H4 (cell line): ENCODE data around the gene VDR. TPM values are rescaled to one million over a fixed set of nuclear protein-coding genes. Genes with fewer than 3 reads are reported as not detected.
"Not testable (repeated sequence)": the region's sequence is repeated elsewhere in the genome, so short reads cannot be mapped to it uniquely, and the experiment has no call there.

ENCODE experiments used
- DNase-seq: peaks from one replicate; pipeline ENCODE4 v3.0.0-alpha.2; 2015; ENCODE audit warnings: low spot score
- total RNA-seq: library from RNA; depleted of rRNA; stranded (reverse); fragments of >200 nt; shearing (Covaris generic); gene quantifications from 2 replicates; pipeline ENCODE4 v1.2.3, GENCODE V29; 2014

VDR gene
- total RNA-seq, 1 experiment from 2014 or later = 7.3 TPM

DNA sequence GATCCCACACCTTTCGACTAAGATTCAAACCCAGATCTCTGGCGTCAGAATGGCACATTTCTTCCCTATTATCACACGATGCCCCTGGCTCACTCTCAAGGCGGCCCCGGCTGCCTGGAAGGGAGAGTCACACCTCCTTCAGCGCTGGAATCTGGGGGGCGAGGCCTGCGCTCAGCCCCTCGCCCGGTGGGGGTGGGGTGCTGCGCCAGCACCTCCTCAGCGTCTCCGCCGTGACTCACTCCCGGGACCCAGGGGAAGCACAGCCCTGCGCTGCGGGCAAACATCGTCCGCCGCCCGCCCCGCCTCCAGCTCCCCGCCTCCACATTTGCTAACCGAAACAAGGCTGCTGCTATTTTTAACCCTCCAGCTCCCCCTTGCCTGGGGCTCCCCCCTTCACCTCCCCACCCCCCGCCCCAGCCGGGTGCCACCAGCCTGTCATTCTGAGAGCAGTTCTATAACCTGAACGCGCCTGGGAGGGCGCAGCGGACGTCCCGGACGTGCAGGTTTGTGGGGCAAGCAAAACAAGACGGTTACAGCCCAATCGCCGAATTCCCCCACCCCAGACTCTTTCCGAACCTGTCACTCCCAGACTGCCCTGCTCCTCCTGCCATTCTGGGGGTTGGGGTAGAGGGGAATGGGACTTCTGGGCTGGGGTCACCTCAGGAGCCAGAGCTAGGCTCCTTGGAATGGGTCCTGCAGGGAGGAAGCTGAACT is 91.8 kb downstream of the VDR start:
- peak; percentile 79 for DNase-seq

GRCh38 chr12:47811581-47812484 is 93.0 kb downstream of the VDR start:
- DNase-seq = no peak

GRCh38 chr12:47811072-47811396 is 93.8 kb downstream of the VDR start:
- DNase-seq = no peak

DNA sequence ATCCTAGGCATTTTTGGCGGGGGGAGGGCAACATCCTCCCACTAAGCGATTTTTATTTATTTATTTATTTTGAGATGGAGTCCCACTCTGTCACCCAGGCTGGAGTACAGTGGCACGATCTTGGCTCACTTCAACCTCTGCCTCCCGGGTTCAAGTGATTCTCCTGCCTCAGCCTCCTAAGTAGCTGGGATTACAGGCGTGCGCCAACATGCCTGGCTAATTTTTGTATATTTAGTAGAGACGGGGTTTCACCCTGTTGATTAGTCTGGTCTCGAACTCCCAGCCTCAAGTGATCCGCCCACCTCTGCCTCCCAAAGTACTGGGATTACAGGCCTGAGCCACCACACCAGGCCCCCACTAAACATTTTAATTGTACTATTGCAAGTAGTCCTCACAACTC is 95.3 kb downstream of the VDR start:
- not testable (repeated sequence) for DNase-seq

DNA sequence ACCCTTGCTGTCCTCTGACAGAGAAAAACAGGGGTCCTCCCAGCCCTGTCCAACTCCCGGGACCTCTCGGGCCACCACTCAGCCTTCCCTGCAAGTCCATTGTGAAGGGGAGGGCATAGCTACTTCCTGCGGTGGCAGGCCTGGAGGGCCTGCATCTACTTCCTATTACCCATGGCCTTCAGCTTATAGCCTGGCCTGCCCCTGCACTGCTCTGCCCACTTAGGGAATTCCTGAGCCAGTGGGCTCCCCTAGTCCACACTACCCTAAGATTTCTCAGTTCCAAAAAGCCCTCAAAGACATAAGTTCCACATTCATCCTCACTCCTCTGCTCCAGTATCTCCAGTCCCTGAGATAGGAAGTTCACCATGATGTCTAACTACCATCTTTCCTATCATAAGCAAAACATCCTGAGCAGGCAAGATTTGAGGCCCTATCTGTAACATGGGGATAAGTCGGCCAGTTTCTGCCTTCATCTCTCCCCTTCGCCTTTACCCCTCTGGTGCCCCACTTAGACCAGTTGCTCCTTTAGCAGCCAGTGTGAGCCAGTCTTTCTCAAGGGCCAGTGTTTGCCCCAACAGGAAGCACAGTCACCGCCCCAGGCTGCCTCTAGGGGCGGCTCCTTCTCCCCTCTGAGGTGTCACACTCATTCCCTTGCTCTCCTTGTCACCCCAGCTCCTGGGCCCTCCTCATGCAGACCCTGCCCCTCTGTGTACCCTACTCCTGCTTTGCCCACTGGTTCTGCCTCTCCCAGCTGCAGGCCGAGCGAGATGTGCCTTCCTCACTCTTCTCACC is 96.0 kb downstream of the VDR start:
- DNase-seq = no peak

GRCh38 chr12:47808050-47808449 is 96.7 kb downstream of the VDR start:
- no peak for DNase-seq

DNA sequence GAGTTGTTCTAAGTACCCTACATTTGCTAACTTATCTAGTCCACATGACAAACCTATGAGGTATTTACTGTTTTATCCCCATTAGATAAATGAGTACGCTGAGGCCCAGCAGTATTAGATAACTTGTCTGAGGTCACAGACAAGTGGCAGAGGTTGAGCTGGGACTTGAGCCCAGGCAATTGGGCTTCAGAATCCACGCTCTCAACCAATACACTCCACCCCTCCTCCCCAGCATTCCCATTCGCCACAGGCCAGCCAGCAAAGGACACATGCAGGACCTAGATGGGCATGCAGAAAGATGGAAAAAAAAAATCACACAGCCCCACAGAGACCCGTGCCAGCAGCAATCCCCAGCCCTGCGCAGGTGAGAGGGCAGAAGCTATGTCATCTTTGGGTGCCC is 97.5 kb downstream of the VDR start:
- no peak for DNase-seq

GRCh38 chr12:47805417-47805816 is 99.4 kb downstream of the VDR start:
- no peak for DNase-seq

DNA sequence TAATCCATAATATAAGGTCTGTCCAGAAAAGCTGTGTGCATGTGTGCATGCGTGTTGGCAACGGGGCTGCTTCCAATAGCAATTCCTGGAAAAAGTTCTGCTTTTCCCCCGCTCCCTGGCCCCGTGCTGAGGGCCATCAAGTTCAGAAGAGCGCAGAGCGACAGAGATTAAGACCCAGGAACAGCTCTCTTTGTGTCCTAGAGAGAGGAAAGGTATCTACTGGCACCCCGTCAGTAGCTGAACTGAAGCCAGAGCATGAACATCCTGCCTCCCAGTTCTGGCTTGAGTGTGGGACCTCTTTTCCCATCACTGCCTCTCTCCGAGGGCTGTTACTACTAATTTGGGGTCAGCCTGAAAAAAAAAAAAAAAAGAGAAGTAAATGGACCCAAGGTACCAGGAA is 100.6 kb downstream of the VDR start:
- DNase-seq = no peak

- DNase-seq = no peak
These were observed 101.5 kb downstream of the VDR start for GRCh38 chr12:47803191-47803875.

- no peak for DNase-seq
These were observed 102.5 kb downstream of the VDR start for GRCh38 chr12:47802312-47802711.

DNA sequence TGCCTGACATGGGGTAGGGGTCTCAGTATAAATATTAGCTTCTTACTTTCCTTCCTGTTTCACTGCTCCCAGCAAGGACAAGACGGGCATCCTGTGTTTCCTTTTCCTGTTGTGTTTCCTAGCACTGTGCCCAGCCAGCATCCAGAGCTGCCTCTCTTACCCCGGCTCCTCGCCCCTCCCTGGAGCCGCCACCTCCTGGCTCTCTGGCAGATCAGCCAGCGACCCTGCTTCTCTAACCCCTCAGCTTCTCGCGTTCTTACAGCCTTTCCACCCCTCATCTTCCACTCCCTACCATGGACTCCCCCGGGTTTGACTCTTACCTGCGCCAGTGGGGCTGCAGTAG is 102.9 kb downstream of the VDR start:
- DNase-seq = no peak

- no peak for DNase-seq
These were observed 103.5 kb downstream of the VDR start for GRCh38 chr12:47801170-47801903.

DNA sequence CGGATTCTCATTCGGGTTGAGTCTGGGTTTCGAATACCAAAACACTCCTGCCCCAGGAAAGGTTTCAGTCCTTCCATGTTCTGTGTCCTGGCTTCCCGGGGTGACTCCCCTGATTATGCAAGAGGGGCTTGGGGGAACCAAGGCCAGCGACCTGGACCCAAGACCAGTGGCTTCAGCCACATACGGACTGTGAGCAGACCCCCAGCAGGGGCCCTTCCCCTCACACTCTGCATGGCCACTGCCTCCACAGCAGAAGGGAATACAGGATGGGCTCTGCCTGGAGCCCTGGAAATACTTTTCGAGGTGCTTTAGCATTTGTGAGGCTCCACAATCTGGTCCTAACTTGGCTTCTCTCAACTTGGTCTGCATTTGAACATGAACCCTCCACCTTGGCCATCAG is 104.2 kb downstream of the VDR start:
- DNase-seq = no peak

DNA sequence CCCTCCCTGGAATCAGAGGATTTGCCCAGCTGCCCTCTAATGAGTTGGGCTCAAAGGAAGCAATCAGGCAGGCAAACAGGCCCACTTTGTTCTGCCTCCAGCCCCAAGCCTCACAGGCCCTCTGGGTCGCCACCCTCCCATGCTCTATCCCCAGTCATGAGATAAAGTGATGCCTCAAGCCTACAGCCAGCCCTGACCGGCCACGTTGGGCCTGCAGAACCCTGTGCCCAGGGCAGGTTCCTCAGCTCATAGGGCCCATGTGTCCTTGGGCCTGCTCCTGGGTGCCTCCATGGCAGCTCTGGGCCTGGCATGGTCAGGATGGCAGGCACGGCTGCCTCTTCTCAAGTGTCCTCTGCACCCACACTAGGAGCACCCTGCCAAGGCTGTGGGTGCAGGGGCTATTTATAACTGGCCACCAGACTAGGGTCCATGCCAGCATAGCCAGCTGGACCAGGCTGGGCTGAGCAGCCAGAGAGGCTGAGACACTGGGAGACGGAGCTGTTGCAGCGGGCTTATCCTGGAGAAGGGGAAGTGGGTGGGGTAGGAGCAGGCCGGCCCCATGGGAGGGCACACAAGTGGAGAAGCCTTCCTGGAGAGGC is 105.3 kb downstream of the VDR start:
- no peak for DNase-seq

DNA sequence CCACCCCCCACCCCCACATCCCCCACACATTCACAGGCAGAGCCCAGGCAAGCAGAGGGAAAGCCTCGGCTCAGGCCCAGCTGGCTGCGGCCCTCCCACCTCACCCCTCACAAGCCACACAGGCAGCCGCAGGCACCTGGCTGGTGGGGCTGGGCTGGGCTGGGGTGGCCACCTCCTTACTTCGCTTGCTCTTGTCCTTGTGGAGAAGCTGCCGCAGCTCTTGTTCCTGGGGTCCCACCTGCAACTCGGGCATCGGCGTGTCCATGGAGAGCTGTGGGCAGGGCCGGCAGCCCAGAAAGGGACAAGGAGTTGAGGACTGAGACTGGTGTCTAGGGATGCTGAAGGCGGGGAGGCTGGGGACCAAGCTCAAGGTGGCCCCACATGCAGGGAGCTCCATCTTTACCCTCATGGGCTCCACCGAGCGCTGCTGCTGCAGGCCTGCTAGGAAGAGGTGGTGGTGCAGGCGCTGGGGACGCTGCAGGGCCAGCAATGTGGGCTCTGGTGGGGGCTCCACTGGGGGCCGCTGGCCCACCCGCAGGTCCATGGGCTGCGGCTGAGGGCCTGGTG is 106.3 kb downstream of the VDR start:
- DNase-seq = no peak

DNA sequence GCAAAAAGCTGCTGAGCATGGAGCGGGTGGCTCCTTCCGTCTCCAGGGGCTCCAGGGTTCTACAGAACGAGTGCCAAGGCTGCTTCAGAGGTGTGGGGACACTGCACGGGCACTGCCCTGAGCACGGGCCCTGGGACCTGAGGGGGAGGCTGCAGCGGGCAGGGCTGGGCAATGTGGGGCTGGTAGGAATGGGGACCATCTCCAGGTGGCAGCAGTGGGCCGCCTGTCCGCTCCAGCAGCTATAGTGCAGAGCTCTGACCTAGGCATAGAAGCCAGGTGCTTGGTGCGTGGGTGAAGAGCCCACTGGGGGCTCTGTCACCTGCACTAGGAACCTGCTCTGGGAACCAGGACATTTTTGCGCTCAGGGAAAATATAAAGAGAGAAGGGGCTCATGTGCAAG is 107.4 kb downstream of the VDR start:
- DNase-seq = no peak

GRCh38 chr12:47795814-47796411 is 108.9 kb downstream of the VDR start:
- no peak for DNase-seq

DNA sequence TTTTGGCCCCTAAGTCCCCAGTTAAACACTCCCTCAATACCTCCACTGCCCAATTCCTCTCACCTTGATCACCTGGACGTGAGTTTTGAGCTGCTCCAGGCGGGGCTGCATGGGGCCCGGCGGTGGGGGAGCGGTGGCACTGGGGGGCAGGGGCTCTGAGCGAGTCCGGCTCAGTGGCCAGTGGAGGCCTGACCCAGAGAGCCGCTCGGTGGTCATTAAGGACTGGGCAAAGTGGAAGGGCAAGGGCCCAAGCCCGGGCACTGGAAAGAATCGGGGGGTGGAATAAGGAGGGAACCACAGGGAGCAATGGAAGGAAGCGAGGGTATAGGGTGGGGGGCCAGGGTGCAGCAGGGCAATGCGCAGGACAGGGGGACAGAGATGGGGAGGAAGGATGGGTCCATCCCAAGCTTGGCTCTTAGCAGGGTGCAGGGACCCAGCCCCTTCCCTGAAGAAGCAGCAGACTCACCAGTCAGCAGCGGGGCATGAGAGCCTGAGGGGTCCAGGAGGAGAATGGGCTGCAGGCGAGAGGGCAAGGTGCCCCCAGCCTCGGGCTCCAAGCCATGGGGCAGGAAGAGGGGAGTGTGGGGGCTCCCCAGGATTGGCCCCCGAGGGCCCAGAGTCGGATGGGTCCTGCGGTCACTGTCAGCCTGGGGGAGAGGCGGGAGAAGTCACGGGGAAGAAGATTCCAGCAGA is 109.5 kb downstream of the VDR start:
- DNase-seq = no peak

- no peak for DNase-seq
These were observed 110.1 kb downstream of the VDR start for GRCh38 chr12:47794679-47795078.
